Stomach (tissue), 4 donors: ENCODE measurements around the gene EIF2S3B.

ENCODE experiments used
- POLR2A ChIP-seq, 4 donors: fragments of 450-650 bp; IDR thresholded peaks; one replicate each; pipeline ENCODE4 v1.6.1; 2016; ENCODE audit warnings: antibody characterized with exemption in 4 of 4, control low read depth in 2 of 4, mild to moderate bottlenecking in 1 of 4, moderate library complexity in 1 of 4
- POLR2AphosphoS5 ChIP-seq, 3 donors: sonication (generic); formaldehyde crosslinking; IDR thresholded peaks; one replicate each; pipeline ENCODE4 v1.6.1; 2016; ENCODE audit warnings: antibody characterized with exemption in 3 of 3

DNA sequence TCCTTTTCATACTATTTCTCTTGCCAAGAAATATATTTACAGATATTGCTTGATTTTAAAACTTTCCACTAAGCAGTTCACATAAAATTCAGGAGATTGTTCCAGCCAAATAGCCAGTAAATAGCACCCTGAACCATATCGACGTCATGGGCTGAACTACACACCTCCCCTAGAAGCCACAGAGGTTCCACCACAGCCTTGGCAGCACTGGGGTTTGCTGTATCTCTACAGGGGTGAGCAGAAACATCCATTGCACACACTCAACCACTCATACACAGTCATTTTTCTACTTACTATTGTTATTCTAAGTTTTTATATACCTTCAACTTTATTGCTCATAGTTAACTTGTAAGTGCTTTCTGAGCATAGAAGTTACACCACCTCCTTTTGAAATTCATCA, 8.1 kb upstream of the EIF2S3B start:
- no peak for TF ChIP-seq POLR2A (IDR thresholded peaks at IDR 0.05)
- no peak for TF ChIP-seq POLR2AphosphoS5 (IDR thresholded peaks at IDR 0.05)
